GM18517 (cell line): ENCODE results near the gene CARS1.

Source experiments
- ATAC-seq: cut with Tn5 transposase; IDR thresholded peaks from one replicate; pipeline ENCODE4 v1.9.1; 2021; ENCODE audit warnings: mild to moderate bottlenecking, moderate library complexity; ENCODE audit not compliant: unreplicated experiment

CARS1 gene

DNA sequence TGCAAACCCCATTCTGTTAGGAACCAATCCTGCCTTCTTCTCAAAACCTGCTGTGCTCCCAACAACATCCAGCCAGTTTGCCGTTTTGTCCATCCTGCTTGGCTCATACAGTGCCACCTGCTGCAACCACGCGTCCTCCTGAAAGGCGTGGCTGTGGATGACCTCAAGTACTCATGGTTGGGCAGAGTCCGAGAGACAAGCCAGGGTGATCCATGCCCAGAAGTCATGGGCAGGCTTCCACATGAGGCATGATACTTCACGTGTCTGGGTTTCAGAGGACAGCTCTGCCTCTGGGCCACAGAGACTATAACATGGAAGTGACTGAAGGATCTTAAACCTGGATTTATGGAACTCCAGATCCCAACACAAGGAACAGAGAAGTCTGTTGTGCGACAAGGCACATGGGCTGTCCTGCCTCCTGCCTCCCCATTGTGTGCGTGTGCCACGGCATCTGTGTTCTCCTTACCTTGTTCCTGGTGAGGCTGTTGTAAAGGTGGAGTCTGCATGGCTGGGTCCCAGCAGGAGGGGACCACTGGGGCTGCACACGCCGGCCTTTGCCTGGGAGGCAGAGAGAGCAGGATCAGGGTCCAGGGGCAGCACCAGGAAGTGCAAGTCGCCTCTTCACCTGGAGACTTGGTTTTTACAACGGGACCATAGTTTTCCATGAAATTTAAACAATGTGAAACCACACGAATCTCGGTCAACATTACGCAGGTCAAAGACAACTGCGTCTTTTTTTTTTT lies 15.4 kb downstream of the CARS1 start:
- ATAC-seq, result no peak

DNA sequence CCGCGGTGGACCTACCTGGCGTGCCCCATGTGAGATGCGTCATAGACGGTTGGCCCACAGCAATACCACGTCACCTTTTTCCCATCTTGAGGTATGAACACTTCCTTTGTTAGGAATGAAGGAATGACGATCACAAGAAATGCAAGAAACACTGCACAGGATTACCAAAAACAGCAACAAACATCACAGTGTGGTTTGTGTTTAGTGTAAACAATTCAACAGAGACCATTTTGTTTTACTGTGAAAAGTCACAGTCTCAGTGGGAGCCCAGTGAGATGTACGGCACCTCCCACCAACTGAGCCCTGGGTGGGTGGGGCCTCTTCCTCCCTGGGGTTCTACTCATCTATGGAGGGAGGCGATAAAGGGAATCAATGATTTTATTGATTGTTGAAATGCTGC lies 16.3 kb downstream of the CARS1 start:
- ATAC-seq, result no peak

DNA sequence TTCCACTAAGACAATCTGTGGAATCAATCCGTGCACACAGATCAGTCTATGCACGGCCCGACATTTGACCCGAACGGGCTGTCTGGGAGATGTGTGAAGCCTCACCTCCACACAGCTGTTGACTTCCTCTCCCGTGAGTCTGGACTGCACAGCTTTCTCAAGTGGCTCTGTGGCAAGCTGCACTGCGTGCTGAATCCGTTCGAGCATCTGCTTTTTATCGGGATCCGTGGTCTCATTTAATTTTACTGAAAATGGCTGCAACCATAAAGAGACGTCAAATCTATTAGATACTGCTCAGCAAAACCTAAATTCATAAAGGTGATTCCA lies 19.3 kb downstream of the CARS1 start:
- no peak for ATAC-seq

- no peak for ATAC-seq
Observed at GRCh38 chr11:3037040-3037944, 19.9 kb downstream of the CARS1 start.

DNA sequence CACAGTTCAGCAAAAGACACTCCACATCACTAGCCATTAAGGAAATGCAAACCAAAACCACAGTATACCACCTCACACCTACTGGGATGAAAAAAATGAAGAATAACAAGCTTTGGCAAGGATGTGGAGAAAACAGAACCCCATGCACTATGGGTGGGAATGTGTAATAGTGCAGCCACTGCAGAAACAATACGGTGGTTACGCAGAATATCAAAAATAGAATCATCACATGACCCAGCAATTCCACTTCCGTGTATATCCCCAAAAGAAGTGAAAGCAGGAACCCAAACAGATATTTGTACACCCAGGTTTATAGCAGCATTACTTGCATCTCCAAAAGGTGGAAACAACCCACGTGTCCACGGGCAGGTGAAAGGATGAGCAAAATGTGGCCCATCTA lies 20.8 kb downstream of the CARS1 start:
- no peak for ATAC-seq

DNA sequence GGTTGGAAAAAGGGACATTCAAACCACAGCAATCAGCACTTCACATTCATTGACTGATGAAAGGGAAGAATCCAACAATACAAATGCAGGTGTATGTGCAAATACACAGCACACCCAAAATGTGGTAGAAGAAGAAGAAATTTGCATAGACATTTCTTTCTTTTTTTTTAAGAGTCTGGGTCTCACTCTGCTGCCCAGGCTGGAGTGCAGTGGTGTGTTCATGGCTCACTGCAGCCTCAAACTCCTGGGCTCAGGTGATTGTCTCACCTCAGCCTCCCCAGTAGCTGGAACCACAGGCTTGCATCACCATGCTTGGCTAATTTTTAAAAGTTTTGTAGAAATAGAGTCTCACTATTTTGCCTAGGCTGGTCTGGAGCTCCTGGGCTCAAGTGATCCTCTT lies 21.9 kb downstream of the CARS1 start:
- ATAC-seq, result no peak

DNA sequence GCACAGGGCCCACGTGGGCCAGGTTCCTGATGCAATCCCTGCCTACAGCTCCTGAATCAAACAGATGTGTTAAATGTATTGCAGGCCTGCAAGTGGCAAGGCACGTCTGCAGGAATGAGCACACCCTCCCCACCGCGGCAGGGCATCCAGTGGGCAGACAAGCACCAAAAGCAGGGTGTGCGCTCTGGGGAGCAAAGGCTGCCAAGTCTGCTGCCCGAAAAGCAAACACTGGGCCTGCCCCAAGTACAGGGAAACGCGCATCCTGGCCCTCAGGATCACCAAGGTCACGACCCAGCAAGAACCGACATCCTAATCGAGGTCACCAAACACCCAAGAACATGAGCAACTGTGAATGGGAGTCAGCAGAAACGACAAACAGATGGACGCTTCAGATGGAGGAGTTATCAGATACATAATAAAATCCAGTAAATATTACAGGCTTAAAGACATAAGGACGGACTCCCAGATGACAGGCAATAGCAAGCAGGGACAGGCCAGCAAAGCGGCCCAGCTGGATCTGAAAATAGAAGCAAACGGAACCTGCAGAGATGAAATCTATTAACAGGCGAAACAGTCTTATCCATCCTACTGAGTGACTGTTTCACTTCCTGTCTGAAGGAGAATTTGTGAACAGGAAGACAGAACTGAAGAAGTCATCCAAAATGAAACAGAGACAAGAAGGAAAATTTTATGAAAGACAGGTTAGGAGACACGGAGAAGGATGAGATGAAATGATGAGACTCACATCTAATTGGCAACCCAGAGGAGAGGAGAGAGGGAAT lies 26.7 kb downstream of the CARS1 start:
- ATAC-seq, result no peak

DNA sequence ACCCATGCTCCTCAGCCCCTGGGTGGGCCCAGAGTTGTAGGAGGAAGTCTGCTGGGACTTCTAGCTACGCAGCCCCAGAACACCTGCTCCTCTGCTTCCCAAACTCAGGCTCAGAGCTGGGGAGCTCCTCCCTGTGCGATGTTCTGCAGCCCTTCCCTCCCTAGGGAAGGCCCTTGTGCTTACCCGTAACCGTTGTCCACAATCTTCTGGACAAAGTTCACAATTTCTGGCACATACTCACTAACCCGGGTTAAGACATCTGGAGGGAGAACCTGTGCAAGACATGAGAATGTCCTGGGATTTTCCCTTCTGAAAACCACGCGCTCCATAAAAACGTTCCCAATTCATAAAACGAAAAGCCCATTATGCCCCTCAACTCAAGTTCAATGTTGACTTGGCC lies 28.4 kb downstream of the CARS1 start:
- no peak for ATAC-seq

GRCh38 chr11:3026803-3027202 lies 30.4 kb downstream of the CARS1 start:
- ATAC-seq, result no peak

DNA sequence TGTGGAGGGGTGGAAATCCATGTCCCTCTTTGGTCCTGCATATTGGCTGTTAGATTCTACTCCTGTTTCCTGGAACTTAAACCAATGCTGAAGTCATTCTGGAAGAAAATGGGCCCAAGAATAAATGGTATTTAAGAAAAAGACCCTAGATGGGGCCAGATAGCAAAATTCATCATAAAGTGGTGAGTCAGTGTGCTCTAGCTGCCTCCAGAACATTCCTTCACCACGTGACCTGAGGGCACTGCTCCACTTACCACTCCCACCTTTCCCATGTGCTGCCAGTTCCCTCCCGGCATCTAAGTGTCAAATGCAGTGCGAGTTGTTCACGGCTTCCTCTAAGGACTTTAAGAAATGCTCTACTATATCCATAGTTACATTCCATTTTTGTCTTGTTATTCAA lies 34.2 kb downstream of the CARS1 start:
- ATAC-seq, result no peak

- ATAC-seq, result no peak
Observed at GRCh38 chr11:3022300-3022967, 34.8 kb downstream of the CARS1 start.

DNA sequence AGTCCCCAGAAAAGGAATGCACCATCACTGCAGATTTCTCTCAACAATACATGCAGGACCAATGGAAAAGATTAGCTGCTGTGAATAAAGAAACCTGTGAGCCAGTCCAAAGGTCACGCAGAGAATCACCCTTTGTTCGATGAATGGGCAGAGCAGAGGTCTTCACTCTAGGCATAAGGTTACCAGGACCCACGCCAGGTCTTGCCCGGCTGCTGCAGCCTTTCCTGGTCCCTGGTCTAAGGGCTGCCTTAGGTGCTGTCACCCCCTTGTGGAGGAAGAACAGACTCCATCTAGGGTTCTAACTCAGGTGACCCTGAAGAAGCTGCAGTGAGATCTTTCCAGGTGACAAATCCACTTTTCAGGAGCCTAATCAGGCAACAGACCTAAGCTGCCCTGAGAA lies 36.1 kb downstream of the CARS1 start:
- no peak for ATAC-seq

DNA sequence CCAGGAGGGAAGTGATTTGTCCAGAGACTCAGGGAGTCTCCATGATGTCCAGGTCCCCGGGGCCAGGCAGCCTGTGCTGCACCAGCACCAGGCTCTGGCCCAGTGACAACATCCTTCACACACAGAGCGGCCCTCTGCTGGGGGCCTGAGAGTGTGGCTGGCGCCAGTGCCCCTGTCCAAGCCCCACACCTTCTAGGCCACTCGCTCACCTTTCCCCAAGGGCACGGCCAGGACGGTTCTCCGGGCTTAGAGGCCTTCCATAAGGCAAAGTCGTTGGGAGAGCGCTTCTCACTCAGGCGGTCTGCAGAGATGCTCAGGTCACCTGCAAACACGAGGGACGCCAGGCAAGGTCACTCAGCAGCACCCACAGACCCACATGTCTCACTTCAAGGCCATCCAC lies 37.2 kb downstream of the CARS1 start:
- ATAC-seq, result no peak

GRCh38 chr11:3018596-3018995 lies 38.6 kb downstream of the CARS1 start:
- no peak for ATAC-seq

DNA sequence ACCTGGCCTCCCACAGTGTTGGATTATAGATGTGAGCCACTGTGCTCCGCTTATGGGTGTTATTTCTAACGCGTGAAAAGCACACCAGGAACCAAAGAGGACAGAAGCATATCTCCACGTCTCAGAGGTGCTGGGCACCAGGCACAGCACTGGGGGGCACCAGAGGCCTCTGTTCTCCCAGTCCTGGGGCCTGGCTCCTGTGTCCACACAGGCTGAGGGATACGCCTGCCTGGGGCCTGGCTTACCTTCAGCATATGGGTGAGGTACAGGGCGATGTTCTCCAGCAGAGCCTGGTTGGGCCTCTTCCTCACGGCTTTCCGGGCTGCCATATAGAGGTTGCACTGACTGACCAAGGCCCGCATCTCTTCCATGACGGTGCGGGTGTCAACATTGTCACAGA lies 40.4 kb downstream of the CARS1 start:
- no peak for ATAC-seq

DNA sequence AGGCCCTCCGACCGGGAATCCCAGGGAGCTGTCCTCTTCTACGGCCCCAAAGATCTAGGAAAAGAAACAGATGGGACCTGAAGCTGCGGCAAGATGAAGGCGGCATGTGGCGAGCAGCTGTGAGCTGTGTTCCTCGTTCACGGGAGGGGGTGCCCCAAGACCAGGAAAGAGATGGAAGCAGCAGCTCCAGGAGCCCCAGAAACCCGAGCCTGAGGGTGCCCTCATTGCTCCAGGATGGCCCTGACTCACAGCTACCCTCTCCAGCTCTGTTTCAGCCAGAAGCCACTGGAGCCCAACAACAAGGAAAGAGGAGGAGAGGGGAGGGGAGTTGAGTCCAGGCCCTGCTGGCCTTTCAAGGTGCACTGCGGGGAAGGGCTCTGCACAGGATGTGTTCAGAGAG lies 41.4 kb downstream of the CARS1 start:
- no peak for ATAC-seq

- ATAC-seq, result no peak
Observed at GRCh38 chr11:3014943-3015342, 42.3 kb downstream of the CARS1 start.

DNA sequence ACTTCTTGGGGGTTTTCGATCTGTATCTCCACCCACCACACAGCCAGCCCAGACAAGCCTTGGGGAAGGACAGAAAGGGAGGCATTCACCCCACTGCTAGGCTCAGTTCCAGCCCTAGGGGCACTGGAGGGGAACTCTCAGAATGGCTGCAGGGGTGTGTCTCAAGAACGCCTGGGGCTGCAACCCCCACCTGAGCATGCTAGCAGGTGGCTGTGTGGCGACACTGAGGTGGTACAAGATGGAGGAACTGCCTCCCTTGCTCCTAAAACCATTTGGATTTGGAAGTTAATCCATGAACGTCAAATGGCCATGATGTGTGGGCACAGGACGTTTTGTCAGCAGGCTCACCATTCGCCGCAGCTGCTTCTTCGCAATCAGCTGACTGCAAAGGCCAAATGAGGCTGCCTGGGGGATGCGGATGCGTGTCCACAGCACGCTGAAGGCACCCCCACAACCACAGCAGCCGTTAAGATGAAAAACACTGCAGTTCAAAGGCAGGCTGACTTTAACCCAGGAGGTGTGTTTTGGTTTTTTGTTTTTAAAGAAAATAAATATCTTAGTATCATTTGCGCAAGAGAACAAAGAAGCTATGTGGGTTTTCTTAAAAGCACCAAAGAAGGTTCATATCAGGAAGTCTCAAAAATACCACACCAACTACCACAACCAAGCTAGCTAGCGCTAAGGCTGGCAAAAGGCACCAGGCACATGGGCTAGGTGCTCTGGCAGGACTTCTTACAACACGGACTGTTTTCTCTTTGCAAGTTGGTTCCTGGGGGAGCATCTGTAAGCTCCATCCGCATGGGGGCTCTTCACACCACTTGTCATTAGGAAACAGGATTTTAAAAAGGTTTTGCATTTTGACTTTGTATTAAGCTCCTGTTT lies 42.9 kb downstream of the CARS1 start:
- ATAC-seq, result no peak

DNA sequence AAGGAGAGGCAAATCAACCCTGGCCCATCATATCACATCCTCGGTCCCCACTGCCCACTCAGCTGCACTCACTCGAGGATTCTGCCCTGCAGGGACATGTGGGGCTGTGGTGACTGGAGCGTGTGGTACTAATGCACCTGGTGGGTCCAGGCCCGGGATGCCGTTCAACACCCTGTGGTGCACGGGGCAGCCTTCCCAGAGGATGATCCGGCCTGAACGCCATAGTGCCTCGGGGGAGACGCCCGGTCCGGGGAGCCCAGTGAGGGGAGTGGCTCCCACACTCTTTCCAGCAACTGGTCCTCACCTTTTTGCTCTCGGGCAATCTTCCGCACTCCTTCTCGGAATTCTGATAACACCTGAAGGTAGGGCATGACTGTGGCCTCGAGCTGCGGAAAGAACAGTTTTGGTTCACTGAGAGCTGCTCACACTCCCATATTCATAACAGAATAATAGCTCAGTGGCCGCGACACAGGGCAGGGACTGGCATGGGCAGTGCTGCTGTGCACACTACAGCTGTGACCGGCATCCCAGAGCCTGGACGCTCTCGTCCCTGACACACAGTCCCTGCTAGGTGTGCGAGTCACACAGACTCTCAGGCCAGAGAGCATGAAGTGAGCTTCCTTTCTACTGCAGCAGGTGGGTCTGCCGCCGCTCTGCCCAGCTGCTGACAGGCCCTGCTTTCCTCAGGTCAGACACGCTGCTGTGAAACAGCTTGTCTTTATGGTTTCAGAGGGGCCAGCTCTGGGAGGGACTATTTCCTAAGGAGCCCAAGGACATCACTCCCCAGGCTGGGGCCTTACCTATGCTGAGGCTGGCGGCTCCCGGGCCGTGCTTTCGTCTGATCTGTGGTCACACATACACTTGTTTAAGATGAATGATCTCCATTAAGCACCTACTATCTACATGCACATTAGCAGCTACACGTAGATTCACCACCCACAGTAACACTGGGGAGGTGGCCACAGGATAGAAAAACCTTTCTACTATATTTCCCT lies 45.0 kb downstream of the CARS1 start:
- no peak for ATAC-seq
